ENCODE results near the gene BTN2A1.
"Not testable (repeated sequence)": the region's sequence is repeated elsewhere in the genome, so short reads cannot be mapped to it uniquely, and the experiment has no call there.

Gene BTN2A1

DNA sequence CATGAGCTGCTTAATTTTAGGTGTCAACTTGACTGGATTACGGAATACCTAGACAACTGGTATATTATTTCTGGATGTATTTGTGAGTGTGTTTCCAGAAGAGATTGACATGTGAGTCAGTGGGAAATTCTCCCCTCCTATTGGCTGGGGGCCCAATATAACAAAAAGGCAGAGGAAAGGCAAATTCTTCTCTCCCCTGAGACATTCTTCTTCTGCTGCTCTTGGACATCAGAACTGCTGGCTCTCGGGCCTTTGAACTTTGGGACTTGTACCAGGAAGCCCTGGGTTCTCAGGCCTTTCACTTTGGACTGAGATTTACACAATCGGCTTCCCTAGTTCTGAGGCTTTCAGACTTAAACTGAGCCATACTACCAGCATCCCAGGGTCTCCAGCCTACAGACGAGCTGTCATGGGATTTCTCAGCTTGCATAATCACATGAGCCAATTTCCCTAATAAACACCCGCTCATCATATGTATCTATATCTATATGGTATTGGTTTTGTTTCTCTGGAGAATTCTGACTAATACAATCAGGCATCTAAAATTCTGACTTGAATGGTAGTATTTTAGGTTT is 25.0 kb upstream of the BTN2A1 start:
- no peak for DNase-seq (ENCODE audit: low read depth in 2 of 2)

DNA sequence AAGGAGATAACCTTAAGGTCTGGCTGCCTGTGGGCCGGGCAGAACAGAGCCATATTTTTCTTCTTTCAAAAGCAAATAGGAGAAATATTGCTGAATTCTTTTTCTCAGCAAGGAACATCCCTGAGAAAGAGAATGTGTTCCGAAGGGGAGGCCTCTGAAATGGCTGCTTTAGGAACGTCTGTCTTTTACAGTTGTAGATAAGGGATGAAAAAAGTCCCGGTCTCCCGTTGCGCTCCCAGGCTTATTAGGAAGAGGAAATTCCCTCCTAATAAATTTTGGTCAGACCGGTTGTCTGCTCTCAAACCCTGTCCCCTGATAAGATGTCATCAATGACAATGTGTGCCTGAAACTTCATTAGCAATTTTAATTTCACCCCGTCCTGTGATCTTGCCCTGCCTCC is 24.1 kb upstream of the BTN2A1 start:
- not testable (repeated sequence) for DNase-seq (ENCODE audit: low read depth in 2 of 2)

GRCh38 chr6:26436018-26436417 is 21.7 kb upstream of the BTN2A1 start:
- DNase-seq (ENCODE audit: low read depth in 2 of 2), result no peak

GRCh38 chr6:26437550-26437949 is 20.2 kb upstream of the BTN2A1 start:
- no peak for DNase-seq (ENCODE audit: low read depth in 2 of 2)

GRCh38 chr6:26438000-26438399 is 19.8 kb upstream of the BTN2A1 start:
- no peak for DNase-seq (ENCODE audit: low read depth in 2 of 2)

DNA sequence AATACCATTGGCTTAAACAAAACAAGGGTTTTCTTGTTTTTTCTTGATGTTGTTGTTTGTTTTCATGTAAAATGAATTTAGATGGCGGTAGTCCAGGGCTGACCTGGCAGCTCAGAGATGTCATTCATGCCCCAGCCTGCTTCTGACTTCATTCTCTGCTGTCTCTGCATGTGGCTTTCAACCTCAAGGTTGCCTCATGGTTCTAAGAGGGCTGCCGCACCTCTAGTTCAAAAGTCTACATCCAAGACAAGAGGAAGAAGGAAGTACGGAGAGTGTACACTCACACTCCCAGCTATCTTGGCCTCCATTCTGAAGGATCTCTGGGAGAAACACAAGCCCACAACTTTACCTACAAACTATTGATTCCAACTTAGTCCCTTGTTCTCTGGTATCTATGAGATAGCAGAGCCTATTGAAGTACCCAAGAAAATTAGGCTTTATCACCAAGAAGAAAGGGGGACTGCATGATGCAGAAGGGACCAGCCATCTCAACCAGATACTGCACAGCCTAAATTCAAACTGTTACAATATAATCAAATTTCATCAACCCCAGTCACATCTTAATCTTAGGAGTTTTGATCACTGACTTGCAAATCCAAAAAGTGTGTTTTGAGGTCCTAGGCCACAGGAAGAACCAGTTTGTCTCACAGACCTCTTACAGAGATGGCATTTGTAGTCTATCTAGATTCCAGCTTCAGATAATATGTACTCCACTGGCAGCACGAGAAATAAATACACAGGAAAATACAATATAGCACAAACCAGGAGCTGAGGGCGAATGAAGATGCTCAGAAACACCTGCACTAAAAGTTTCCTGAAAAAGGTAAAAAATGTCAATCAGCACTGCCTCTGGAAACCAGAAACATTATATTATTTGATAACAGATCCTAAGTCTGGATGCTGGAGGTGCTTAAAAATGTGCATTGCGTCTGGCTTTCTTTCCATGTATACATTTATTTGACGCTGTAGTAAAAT is 18.3 kb upstream of the BTN2A1 start:
- DNase-seq (ENCODE audit: low read depth in 2 of 2), result no peak

DNA sequence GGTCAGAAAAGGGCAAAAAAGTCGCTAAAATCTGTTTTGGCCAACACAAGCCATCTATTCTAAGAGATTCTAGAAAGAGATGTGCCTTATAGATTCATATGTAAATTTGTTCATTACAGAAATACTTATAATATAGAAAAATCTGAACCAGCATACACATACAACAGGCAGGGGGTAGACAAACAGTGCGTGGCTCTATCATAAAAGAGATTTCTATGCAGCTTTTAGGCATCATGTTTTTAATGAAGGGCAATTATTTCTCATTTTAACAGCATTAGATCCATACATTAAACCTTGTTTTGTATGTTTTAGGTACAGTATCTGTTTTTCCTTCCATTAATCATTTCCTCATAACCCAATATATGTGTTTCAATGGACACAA is 16.8 kb upstream of the BTN2A1 start:
- DNase-seq (ENCODE audit: low read depth in 2 of 2), result no peak

GRCh38 chr6:26441977-26442376 is 15.8 kb upstream of the BTN2A1 start:
- DNase-seq (ENCODE audit: low read depth in 2 of 2), result no peak

- DNase-seq (ENCODE audit: low read depth in 2 of 2), result no peak
Measured at GRCh38 chr6:26445934-26446667, 11.7 kb upstream of the BTN2A1 start.

DNA sequence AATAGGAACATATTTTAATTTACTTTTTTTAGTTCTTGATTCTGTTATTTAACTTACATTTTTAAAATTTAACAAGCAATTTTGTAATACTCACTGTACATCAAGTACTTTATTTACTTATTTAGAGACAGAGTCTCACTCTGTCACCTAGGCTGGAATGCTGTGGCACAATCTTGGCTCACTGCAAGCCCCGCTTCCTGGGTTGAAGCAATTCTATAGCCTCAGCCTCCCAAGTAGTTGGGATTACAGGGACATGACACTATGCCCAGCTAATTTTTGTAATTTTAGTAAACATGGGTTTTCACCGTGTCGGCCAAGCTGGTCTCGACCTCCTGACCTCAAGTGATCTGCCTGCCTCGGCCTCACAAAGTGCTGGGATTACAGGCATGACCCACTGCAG is 10.5 kb upstream of the BTN2A1 start:
- no peak for DNase-seq (ENCODE audit: low read depth in 2 of 2)

- no peak for DNase-seq (ENCODE audit: low read depth in 2 of 2)
Measured at GRCh38 chr6:26450240-26450639, 7.5 kb upstream of the BTN2A1 start.

- DNase-seq (ENCODE audit: low read depth in 2 of 2), result no peak
Measured at GRCh38 chr6:26452631-26453235, 5.0 kb upstream of the BTN2A1 start.

DNA sequence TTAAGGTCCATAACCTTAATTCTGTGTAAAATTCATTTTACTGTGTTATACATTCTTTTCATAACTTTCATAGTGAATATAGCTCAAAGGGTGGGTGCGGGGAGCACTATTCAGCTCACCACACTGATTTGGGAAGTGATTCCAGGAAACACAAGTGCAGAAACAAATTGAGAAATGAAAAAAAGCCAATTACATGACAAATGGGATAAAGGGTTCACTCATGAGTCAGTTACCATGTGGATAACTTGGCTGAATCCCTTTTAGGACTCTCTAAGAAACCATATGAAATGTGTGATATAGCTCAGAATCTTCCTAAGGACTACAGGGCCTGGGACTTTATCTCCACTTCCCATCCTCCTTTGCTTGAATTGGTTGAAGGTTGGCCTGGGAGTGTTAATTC is 3.1 kb upstream of the BTN2A1 start:
- DNase-seq (ENCODE audit: low read depth in 2 of 2), result no peak

GRCh38 chr6:26455357-26455970 is 2.3 kb upstream of the BTN2A1 start:
- no peak for DNase-seq (ENCODE audit: low read depth in 2 of 2)

- DNase-seq (ENCODE audit: low read depth in 2 of 2), result no peak
Measured at GRCh38 chr6:26457264-26457805, 420 bp upstream of the BTN2A1 start.

- DNase-seq (ENCODE audit: low read depth in 2 of 2), result no peak
Measured at GRCh38 chr6:26459023-26459810, 1.5 kb downstream of the BTN2A1 start.

- not testable (repeated sequence) for DNase-seq (ENCODE audit: low read depth in 2 of 2)
Measured at GRCh38 chr6:26461353-26461752, 3.6 kb downstream of the BTN2A1 start.

DNA sequence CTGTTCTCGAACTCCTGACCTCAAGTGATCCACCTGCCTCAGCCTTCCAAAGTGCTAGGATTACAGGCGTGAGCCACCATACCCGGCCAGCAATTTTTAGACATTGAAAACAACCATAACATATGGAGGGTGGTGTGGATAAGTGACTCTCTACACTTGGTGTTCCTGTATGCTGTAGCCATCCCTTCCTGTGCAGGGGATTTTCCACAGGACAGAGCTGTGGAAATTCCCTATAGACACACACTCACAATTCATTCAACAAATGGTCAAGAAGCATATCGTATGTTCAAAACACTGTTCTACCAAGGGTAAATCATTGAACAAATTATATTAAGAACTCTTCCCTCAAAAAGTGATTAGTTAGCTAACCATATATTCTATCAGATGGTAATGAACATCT is 6.3 kb downstream of the BTN2A1 start:
- no peak for DNase-seq (ENCODE audit: low read depth in 2 of 2)

- no peak for DNase-seq (ENCODE audit: low read depth in 2 of 2)
Measured at GRCh38 chr6:26464416-26465131, 6.8 kb downstream of the BTN2A1 start.

GRCh38 chr6:26465776-26466175 is 8.0 kb downstream of the BTN2A1 start:
- DNase-seq (ENCODE audit: low read depth in 2 of 2), result no peak
